Left renal pelvis (tissue), 4 donors: ENCODE results near the gene ARRDC1. TPM values are rescaled to one million over a fixed set of nuclear protein-coding genes. Genes with fewer than 3 reads are reported as not detected.
"Not testable (repeated sequence)": the region's sequence is repeated elsewhere in the genome, so short reads cannot be mapped to it uniquely, and the experiment has no call there.

Source experiments
- DNase-seq, 4 donors: peaks; one replicate each; pipeline ENCODE4 v3.0.0-alpha.2; 2013; ENCODE audit warnings: low read depth in 4 of 4, low spot score in 3 of 4
- polyA plus RNA-seq, 4 donors: library from polyadenylated mRNA; unstranded; fragments of 120-200 nt; gene quantifications; one replicate each; pipeline ENCODE4 v1.2.1, GENCODE V29; 2013; ENCODE audit not compliant: insufficient read length in 4 of 4

ARRDC1 gene
- polyA plus RNA-seq, 4 donors: 17.6 to 45.0 (median 26.7) TPM

GRCh38 chr9:137583957-137584356 lies 21.5 kb upstream of the ARRDC1 start:
- no peak for DNase-seq

- DNase-seq: no peak
These were observed 18.6 kb upstream of the ARRDC1 start for GRCh38 chr9:137586854-137587253.

GRCh38 chr9:137588311-137588710 lies 17.2 kb upstream of the ARRDC1 start:
- no peak for DNase-seq

GRCh38 chr9:137588891-137589290 lies 16.6 kb upstream of the ARRDC1 start:
- DNase-seq: no peak

- no peak for DNase-seq
These were observed 15.9 kb upstream of the ARRDC1 start for GRCh38 chr9:137589441-137590122.

GRCh38 chr9:137590123-137590468 lies 15.4 kb upstream of the ARRDC1 start:
- DNase-seq: no peak

- peak; percentile 70 to 86 (median 82) for DNase-seq
These were observed 14.8 kb upstream of the ARRDC1 start, which contains the start of gene ZMYND19 for GRCh38 chr9:137590469-137591383. Gene ZMYND19 (minus strand): TSS chr9:137590512. CDS start chr9:137590263, 249 bp downstream.

- no peak for DNase-seq
These were observed 12.7 kb upstream of the ARRDC1 start for GRCh38 chr9:137592767-137593166.

GRCh38 chr9:137593176-137593575 lies 12.3 kb upstream of the ARRDC1 start:
- no peak for DNase-seq

- DNase-seq: not testable (repeated sequence)
These were observed 8.9 kb upstream of the ARRDC1 start for GRCh38 chr9:137596577-137596976.

- DNase-seq: no peak
These were observed 6.5 kb upstream of the ARRDC1 start for GRCh38 chr9:137598943-137599342.

GRCh38 chr9:137602661-137603060 lies 2.8 kb upstream of the ARRDC1 start:
- no peak for DNase-seq

GRCh38 chr9:137603879-137604278 lies 1.6 kb upstream of the ARRDC1 start:
- no peak for DNase-seq

GRCh38 chr9:137604345-137605086 lies 970 bp upstream of the ARRDC1 start:
- DNase-seq: no peak

- DNase-seq: no peak
These were observed 627 bp downstream of the ARRDC1 start for GRCh38 chr9:137606005-137606621.

- no peak for DNase-seq
These were observed 1.2 kb downstream of the ARRDC1 start for GRCh38 chr9:137606734-137607138.

- DNase-seq: no peak
These were observed 1.8 kb downstream of the ARRDC1 start for GRCh38 chr9:137607141-137607857.

GRCh38 chr9:137610944-137611343 lies 5.5 kb downstream of the ARRDC1 start:
- no peak for DNase-seq

GRCh38 chr9:137611623-137612609 lies 6.4 kb downstream of the ARRDC1 start:
- no peak for DNase-seq
